HepG2 (cell line): ENCODE data around the gene GPR15. TPM values are rescaled to one million over a fixed set of nuclear protein-coding genes. Genes with fewer than 3 reads are reported as not detected.

Experiments used
- EED ChIP-seq: sonication (generic); formaldehyde crosslinking; IDR thresholded peaks from 2 replicates; pipeline ENCODE4 v1.5.0; 2020; ENCODE audit warnings: mild to moderate bottlenecking, missing genetic modification reagents
- FLYWCH1 ChIP-seq: sonication (generic); formaldehyde crosslinking; IDR thresholded peaks from 2 replicates; pipeline ENCODE4 v1.8.1; 2023; ENCODE audit warnings: mild to moderate bottlenecking, missing genetic modification reagents
- IKZF5 ChIP-seq: IDR thresholded peaks from 2 replicates; pipeline ENCODE4 v1.6.1; 2018; ENCODE audit warnings: missing genetic modification reagents, mild to moderate bottlenecking, missing compliant biosample characterization
- KDM5A ChIP-seq: fragments of 200-600 bp; sonication (generic); IDR thresholded peaks from 2 replicates; pipeline ENCODE4 v1.7.0; 2018; ENCODE audit warnings: antibody characterized with exemption, mild to moderate bottlenecking, low read length, borderline replicate concordance
- MXD4 ChIP-seq: IDR thresholded peaks from 2 replicates; pipeline ENCODE4 v1.6.1; 2016; ENCODE audit warnings: mild to moderate bottlenecking, missing biosample characterization, missing genetic modification reagents
- NFATC3 ChIP-seq: sonication (generic); formaldehyde crosslinking; IDR thresholded peaks from 2 replicates; pipeline ENCODE4 v1.5.1; 2020; ENCODE audit warnings: mild to moderate bottlenecking, missing genetic modification reagents
- POLR2A ChIP-seq, 2 experiments: IDR thresholded peaks; 2 replicates each; pipeline ENCODE4 v1.6.1; 2011; ENCODE audit warnings: low read depth in 2 of 2, low read length in 2 of 2, mild to moderate bottlenecking in 1 of 2, moderate library complexity in 1 of 2; ENCODE audit not compliant: insufficient read depth in 1 of 2
- PREB ChIP-seq: sonication (generic); formaldehyde crosslinking; IDR thresholded peaks from 2 replicates; pipeline ENCODE4 v1.4.0; 2020; ENCODE audit warnings: missing genetic modification reagents
- RORA ChIP-seq: sonication (generic); formaldehyde crosslinking; IDR thresholded peaks from 2 replicates; pipeline ENCODE4 v1.5.0; 2020; ENCODE audit warnings: mild to moderate bottlenecking, missing genetic modification reagents, moderate library complexity
- RXRB ChIP-seq: IDR thresholded peaks from 2 replicates; pipeline ENCODE4 v1.6.1; 2016; ENCODE audit warnings: borderline replicate concordance, missing genetic modification reagents, missing compliant biosample characterization
- SPEN ChIP-seq: sonication (generic); formaldehyde crosslinking; IDR thresholded peaks from 2 replicates; pipeline ENCODE4 v1.5.1; 2020; ENCODE audit warnings: low read depth, mild to moderate bottlenecking, missing genetic modification reagents
- SRSF4 ChIP-seq: fragments of 200-400 bp; formaldehyde crosslinking; IDR thresholded peaks from one replicate; pipeline ENCODE4 v1.6.1; 2018; ENCODE audit warnings: mild to moderate bottlenecking, low read depth, low read length, moderate library complexity; ENCODE audit not compliant: poor library complexity, severe bottlenecking
- TOE1 ChIP-seq: sonication (generic); formaldehyde crosslinking; IDR thresholded peaks from 2 replicates; pipeline ENCODE4 v1.4.0; 2020; ENCODE audit warnings: mild to moderate bottlenecking, missing genetic modification reagents
- UBTF ChIP-seq: sonication (generic); formaldehyde crosslinking; IDR thresholded peaks from 2 replicates; pipeline ENCODE4 v1.4.0; 2020; ENCODE audit warnings: mild to moderate bottlenecking, missing genetic modification reagents
- ZFP90 ChIP-seq: sonication (generic); formaldehyde crosslinking; IDR thresholded peaks from 2 replicates; pipeline ENCODE4 v1.8.0; 2022; ENCODE audit warnings: missing genetic modification reagents, mild to moderate bottlenecking, inconsistent platforms, borderline replicate concordance
- ZNF232 ChIP-seq: sonication (generic); formaldehyde crosslinking; IDR thresholded peaks from 2 replicates; pipeline ENCODE4 v1.4.0; 2020; ENCODE audit warnings: missing genetic modification reagents, borderline replicate concordance
- ZNF280D ChIP-seq: sonication (generic); formaldehyde crosslinking; IDR thresholded peaks from 2 replicates; pipeline ENCODE4 v1.5.1; 2020; ENCODE audit warnings: mild to moderate bottlenecking, missing genetic modification reagents
- ZNF678 ChIP-seq: sonication (generic); formaldehyde crosslinking; IDR thresholded peaks from 2 replicates; pipeline ENCODE4 v1.4.0; 2020; ENCODE audit warnings: mild to moderate bottlenecking, missing genetic modification reagents
- ZSCAN22 ChIP-seq: sonication (generic); formaldehyde crosslinking; IDR thresholded peaks from 2 replicates; pipeline ENCODE4 v1.4.0; 2020; ENCODE audit warnings: mild to moderate bottlenecking, missing genetic modification reagents
- polyA plus RNA-seq, 8 experiments: library from polyadenylated mRNA; depleted of rRNA in 3 of 8; stranded (reverse) in 7 of 8; unstranded in 1 of 8; fragments of >200 nt; fragmentation: Illumina TruSeq in 4 of 8; extraction: Trizol in 4 of 8; gene quantifications; 2 replicates each; pipeline versions ENCODE4 v1.2.1 to v1.2.3, GENCODE V29; 2011 to 2016; ENCODE audit warnings: low read depth in 4 of 8, missing spikeins in 1 of 8, mixed read lengths in 1 of 8; ENCODE audit not compliant: insufficient read depth in 1 of 8
- total RNA-seq, 5 experiments: library from RNA; depleted of rRNA; stranded (reverse); fragments of >200 nt; fragmentation: Illumina TruSeq; extraction: Trizol; gene quantifications; 2 replicates each; pipeline ENCODE4 v1.2.3, GENCODE V29; 2016; ENCODE audit warnings: low read depth in 1 of 5
- TF ChIP-seq, protein P1 (sequence below): IDR thresholded peaks from 2 replicates; pipeline ENCODE4 v1.6.1; 2016; ENCODE audit warnings: mild to moderate bottlenecking

GPR15 gene
- total and polyA plus RNA-seq, 2 of the 13 experiments (the other 11 are each of a cell fraction or from before 2014, with no cell fraction given), result not detected

GRCh38 chr3:98522544-98523281 is 9.1 kb upstream of the GPR15 start, which contains the start of gene CLDND1 (continued):
- TF ChIP-seq PREB (CRISPR knock-in tag), result no peak
- TF ChIP-seq RXRB (CRISPR knock-in tag), result 0 out of 2 replicates have a peak, but pooled peaks have one; percentile 19
- TF ChIP-seq ZNF280D (CRISPR knock-in tag), result no peak
- TF ChIP-seq NFATC3 (CRISPR knock-in tag), result no peak
- TF ChIP-seq RORA, result no peak
- TF ChIP-seq, protein P1, sequence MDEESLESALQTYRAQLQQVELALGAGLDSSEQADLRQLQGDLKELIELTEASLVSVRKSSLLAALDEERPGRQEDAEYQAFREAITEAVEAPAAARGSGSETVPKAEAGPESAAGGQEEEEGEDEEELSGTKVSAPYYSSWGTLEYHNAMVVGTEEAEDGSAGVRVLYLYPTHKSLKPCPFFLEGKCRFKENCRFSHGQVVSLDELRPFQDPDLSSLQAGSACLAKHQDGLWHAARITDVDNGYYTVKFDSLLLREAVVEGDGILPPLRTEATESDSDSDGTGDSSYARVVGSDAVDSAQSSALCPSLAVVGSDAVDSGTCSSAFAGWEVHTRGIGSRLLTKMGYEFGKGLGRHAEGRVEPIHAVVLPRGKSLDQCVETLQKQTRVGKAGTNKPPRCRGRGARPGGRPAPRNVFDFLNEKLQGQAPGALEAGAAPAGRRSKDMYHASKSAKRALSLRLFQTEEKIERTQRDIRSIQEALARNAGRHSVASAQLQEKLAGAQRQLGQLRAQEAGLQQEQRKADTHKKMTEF, result peak; percentile 75; the same call in 1 of the 2 replicates
- no peak for TF ChIP-seq TOE1 (CRISPR knock-in tag)
- TF ChIP-seq POLR2A (IDR thresholded peaks at IDR 0.05; ENCODE audit: insufficient read depth in 1 of 2, low read depth in 2 of 2, low read length in 2 of 2), result peak; percentile 81 to 92
- TF ChIP-seq UBTF (CRISPR knock-in tag), result peak; percentile 86
- TF ChIP-seq FLYWCH1 (CRISPR knock-in tag), result no peak
- TF ChIP-seq KDM5A, result no peak
- TF ChIP-seq SPEN (CRISPR knock-in tag), result peak; percentile 90
- no peak for TF ChIP-seq ZSCAN22 (CRISPR knock-in tag)
- TF ChIP-seq MXD4 (CRISPR knock-in tag), result peak; percentile 28; the same call in 1 of the 2 replicates
- peak; percentile 17; the same call in 1 of the 2 replicates for TF ChIP-seq ZNF232
- 0 out of 2 replicates have a peak, but pooled peaks have one; percentile 44 for TF ChIP-seq ZNF678 (CRISPR knock-in tag)
- peak; percentile 64 for TF ChIP-seq IKZF5 (CRISPR knock-in tag)
- TF ChIP-seq EED (CRISPR knock-in tag), result no peak
- no peak for TF ChIP-seq SRSF4
- TF ChIP-seq ZFP90, result no peak; the same call in 1 of the 2 replicates
